K562 (cell line): ENCODE results near the gene ZNF514. TPM values are rescaled to one million over a fixed set of nuclear protein-coding genes. Genes with fewer than 3 reads are reported as not detected.

Experiments
- ATF6 ChIP-seq: sonication (generic); formaldehyde crosslinking; IDR thresholded peaks from 2 replicates; pipeline ENCODE4 v1.4.0; 2020; ENCODE audit warnings: mild to moderate bottlenecking, missing genetic modification reagents
- CREB3L1 ChIP-seq: fragments of 450-650 bp; IDR thresholded peaks from 2 replicates; pipeline ENCODE4 v1.6.1; 2014; ENCODE audit warnings: low read depth, mild to moderate bottlenecking, moderate library complexity, borderline replicate concordance
- HNRNPK ChIP-seq: fragments of 200-400 bp; formaldehyde crosslinking; IDR thresholded peaks from one replicate; pipeline ENCODE4 v1.6.1; 2018; ENCODE audit warnings: mild to moderate bottlenecking, low read depth, low read length; ENCODE audit not compliant: poor library complexity, severe bottlenecking
- PRDM10 ChIP-seq: fragments of 450-650 bp; IDR thresholded peaks from 2 replicates; pipeline ENCODE4 v1.6.1; 2018; ENCODE audit not compliant: partially characterized antibody
- polyA plus RNA-seq, 8 experiments: library from polyadenylated mRNA; depleted of rRNA in 4 of 8; stranded (reverse) in 5 of 8; unstranded in 3 of 8; fragments of >200 nt; fragmentation: Nextera tagmentation in 2 of 8; fragmentation: Illumina TruSeq in 1 of 8; extraction: Ambion mirVana in 2 of 8; extraction: Trizol in 1 of 8; gene quantifications; 2 replicates each; pipeline versions ENCODE4 v1.2.1 to v1.2.3, GENCODE V29; 2011 to 2014; ENCODE audit warnings: inconsistent platforms in 1 of 8, missing spikeins in 1 of 8
- total RNA-seq, 7 experiments: library from RNA; depleted of rRNA in 6 of 7; stranded (reverse); fragments of >200 nt in 6 of 7; fragmentation: Illumina TruSeq in 2 of 7; extraction: Trizol in 2 of 7; gene quantifications; 2 replicates each; pipeline versions ENCODE4 v1.2.1 to v1.2.3, GENCODE V29; 2011 to 2021; ENCODE audit warnings: low replicate concordance in 1 of 7

The ZNF514 gene
- total and polyA plus RNA-seq, 9 of the 15 experiments (the other 6 are each of a cell fraction or from before 2014, with no cell fraction given), result 7.5 to 17.7 (median 11.4) TPM

- no peak for TF ChIP-seq CREB3L1
- 0 out of 2 replicates have a peak, but pooled peaks have one; percentile 11 for TF ChIP-seq ATF6 (CRISPR knock-in tag)
- peak; percentile 20 for TF ChIP-seq PRDM10
- TF ChIP-seq HNRNPK, result no peak
Observed at GRCh38 chr2:95121093-95121406, 38.6 kb downstream of the ZNF514 start (continued).
